Keratinocyte (primary cell): ENCODE measurements around the gene SNCG. TPM values are rescaled to one million over a fixed set of nuclear protein-coding genes. Genes with fewer than 3 reads are reported as not detected.
"Not testable (repeated sequence)": the region's sequence is repeated elsewhere in the genome, so short reads cannot be mapped to it uniquely, and the experiment has no call there.

Experiments
- DNase-seq: peaks from one replicate; pipeline ENCODE4 v3.0.0-alpha.2; 2011; ENCODE audit warnings: low read depth, missing footprints, low spot score
- FAIRE-seq: peaks from 2 replicates; lab custom pipeline; 2011; peaks lifted over from hg19 to GRCh38; lab: Jason Lieb, UNC
- H2AFZ ChIP-seq: 2 replicates; pipeline ENCODE4 v1.6.0; 2012; ENCODE audit warnings: low read length, control low read depth, inconsistent platforms; ENCODE audit not compliant: control insufficient read depth
- H3K27ac ChIP-seq: 2 replicates; pipeline ENCODE4 v1.5.1; 2011; ENCODE audit warnings: low read length; ENCODE audit not compliant: control insufficient read depth, insufficient read depth
- H3K27me3 ChIP-seq: 3 replicates; pipeline ENCODE4 v1.6.0; 2011; ENCODE audit warnings: low read length; ENCODE audit not compliant: control insufficient read depth, insufficient read depth; ENCODE audit errors: extremely low read depth
- H3K36me3 ChIP-seq, 2 experiments: 2 replicates in 1 of 2; 3 replicates in 1 of 2; pipeline ENCODE4 v1.5.1; 2011; ENCODE audit warnings: low read length in 2 of 2, mild to moderate bottlenecking in 1 of 2; ENCODE audit not compliant: control insufficient read depth in 2 of 2, insufficient read depth in 2 of 2; ENCODE audit errors: extremely low read depth in 1 of 2
- H3K4me1 ChIP-seq: 3 replicates; pipeline ENCODE4 v1.5.1; 2011; ENCODE audit warnings: low read length; ENCODE audit not compliant: control insufficient read depth, insufficient read depth; ENCODE audit errors: extremely low read depth
- H3K4me2 ChIP-seq: 3 replicates; pipeline ENCODE4 v1.6.0; 2011; ENCODE audit warnings: low read depth, low read length; ENCODE audit not compliant: control insufficient read depth, insufficient read depth; ENCODE audit errors: extremely low read depth
- H3K4me3 ChIP-seq, 3 experiments: fragments of 200-600 bp in 1 of 3; sonication (generic) in 1 of 3; 2 replicates in 2 of 3; 3 replicates in 1 of 3; pipeline ENCODE4 v1.5.1; 2011 to 2016; ENCODE audit warnings: low read length in 3 of 3, mild to moderate bottlenecking in 3 of 3, control low read depth in 2 of 3, inconsistent platforms in 1 of 3, low read depth in 1 of 3, mixed read lengths in 1 of 3, mixed run types in 1 of 3, moderate library complexity in 1 of 3; ENCODE audit not compliant: control insufficient read depth in 2 of 3, insufficient read depth in 2 of 3; ENCODE audit errors: extremely low read depth in 1 of 3
- H3K79me2 ChIP-seq: 2 replicates; pipeline ENCODE4 v1.6.0; 2012; ENCODE audit warnings: low read length; ENCODE audit not compliant: control insufficient read depth, insufficient read depth
- H3K9ac ChIP-seq: 3 replicates; pipeline ENCODE4 v1.6.0; 2011; ENCODE audit warnings: low read length; ENCODE audit not compliant: control insufficient read depth, insufficient read depth; ENCODE audit errors: extremely low read depth
- H3K9me1 ChIP-seq: 3 replicates; pipeline ENCODE4 v1.6.0; 2011; ENCODE audit warnings: low read length; ENCODE audit not compliant: control insufficient read depth, insufficient read depth; ENCODE audit errors: extremely low read depth
- H3K9me3 ChIP-seq: 2 replicates; pipeline ENCODE4 v1.5.1; 2012; ENCODE audit warnings: low read depth, low read length; ENCODE audit not compliant: control insufficient read depth
- H4K20me1 ChIP-seq: 3 replicates; pipeline ENCODE4 v1.6.0; 2011; ENCODE audit warnings: low read length; ENCODE audit not compliant: control insufficient read depth, insufficient read depth; ENCODE audit errors: extremely low read depth
- EZH2 ChIP-seq: IDR thresholded peaks from one replicate; pipeline ENCODE4 v1.6.1; 2012; ENCODE audit warnings: inconsistent platforms, mild to moderate bottlenecking, low read length, moderate library complexity
- dilution Hi-C: fragments of 300-500 bp; cut with MboI; formaldehyde crosslinking; loops from one replicate; pipeline ENCODE4 v1.7.0; 2020; ENCODE audit warnings: low sequenced_read_pairs; ENCODE audit not compliant: extremely low pct_ligation_motif_present
- polyA plus RNA-seq, 5 experiments: library from polyadenylated mRNA; depleted of rRNA in 3 of 5; stranded (reverse) in 3 of 5; stranded (forward) in 1 of 5; unstranded in 1 of 5; fragments of >200 nt; gene quantifications; 1 replicate in 1 of 5; 2 replicates in 3 of 5; 3 replicates in 1 of 5; pipeline versions ENCODE4 v1.2.1 to v1.2.3, GENCODE V29; 2011 to 2012; ENCODE audit warnings: missing spikeins in 2 of 5, low read depth in 1 of 5, low replicate concordance in 1 of 5
- TF ChIP-seq, protein P1 (sequence below), 3 experiments: IDR thresholded peaks in 1 of 3; conservative IDR thresholded peaks in 1 of 3; optimal IDR thresholded peaks in 1 of 3; 2 replicates in 2 of 3; 3 replicates in 1 of 3; pipeline versions ENCODE3 to v1.5.1; 2011; ENCODE audit warnings: low read length in 3 of 3, mild to moderate bottlenecking in 3 of 3, moderate library complexity in 2 of 3, control low read depth in 1 of 3, inconsistent platforms in 1 of 3; ENCODE audit not compliant: insufficient read depth in 2 of 3; ENCODE audit errors: extremely low read depth in 1 of 3

SNCG gene
- polyA plus RNA-seq, 1 donor (not counting 4 experiments of a cell fraction or from before 2014, with no cell fraction given): 6.8 TPM

DNA sequence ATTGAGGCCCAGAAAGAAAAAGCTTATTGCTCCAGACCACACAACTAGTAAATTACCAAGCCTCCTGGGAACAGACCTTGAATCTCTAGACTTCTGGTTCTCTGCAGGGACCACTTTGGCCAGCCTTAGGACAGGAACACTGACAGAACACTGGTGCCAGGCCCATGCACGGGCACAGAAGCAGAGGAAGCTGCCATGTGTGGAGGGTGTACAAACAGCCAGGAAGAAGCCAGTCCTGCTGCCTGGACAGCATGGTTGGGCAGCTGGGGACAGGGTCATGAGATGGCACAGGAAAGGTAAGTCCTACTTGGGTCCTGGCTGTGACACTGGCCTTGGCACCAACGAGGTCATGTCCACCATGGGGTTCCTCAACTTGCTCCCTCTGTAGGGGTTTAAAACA, 20.1 kb upstream of the SNCG start:
- Histone ChIP-seq H3K4me2 (no peak overlapping the region), H3K36me3 (peaks cover 7% of the 10 kb centered on the region in 2 experiments), H4K20me1 (no peaks in the 10 kb centered on the region), H3K4me1 (no peaks in the 10 kb centered on the region), H3K9me3 (no peaks in the 10 kb centered on the region), H3K27ac (no peak overlapping the region), H3K79me2 (no peaks in the 10 kb centered on the region), H2AFZ (no peak overlapping the region), H3K9me1 (no peaks in the 10 kb centered on the region), H3K9ac (no peak overlapping the region), H3K27me3 (no peaks in the 10 kb centered on the region), H3K4me3 (no peak overlapping the region)
- no peak for TF ChIP-seq EZH2
- FAIRE-seq (no peak), DNase-seq (no peak)
- dilution Hi-C loops: no loop called here

DNA sequence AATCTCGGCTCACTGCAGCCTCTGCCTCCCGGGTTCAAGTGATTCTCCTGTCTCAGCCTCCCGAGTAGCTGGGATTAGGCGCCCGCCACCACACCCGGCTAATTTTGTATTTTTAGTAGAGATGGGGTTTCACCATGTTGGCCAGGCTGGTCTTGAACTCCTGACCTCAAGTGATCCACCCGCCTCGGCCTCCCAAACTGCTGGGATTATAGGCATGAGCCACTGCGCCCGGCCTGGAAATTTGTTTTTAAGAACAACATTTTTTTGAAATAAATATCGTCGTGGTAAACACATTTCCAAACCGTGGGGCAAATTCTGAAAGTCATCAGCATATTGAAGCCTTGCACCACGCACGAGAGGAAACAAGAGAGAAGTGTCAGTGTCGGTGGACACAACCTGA, 18.3 kb upstream of the SNCG start:
- DNase-seq, H3K9me3 ChIP-seq, H2AFZ ChIP-seq, H3K9me1 ChIP-seq, H3K4me2 ChIP-seq, dilution Hi-C loops, H3K4me1 ChIP-seq, H3K27me3 ChIP-seq, H4K20me1 ChIP-seq, H3K4me3 ChIP-seq, H3K36me3 ChIP-seq, FAIRE-seq, H3K27ac ChIP-seq, H3K9ac ChIP-seq, H3K79me2 ChIP-seq: not testable (repeated sequence)

DNA sequence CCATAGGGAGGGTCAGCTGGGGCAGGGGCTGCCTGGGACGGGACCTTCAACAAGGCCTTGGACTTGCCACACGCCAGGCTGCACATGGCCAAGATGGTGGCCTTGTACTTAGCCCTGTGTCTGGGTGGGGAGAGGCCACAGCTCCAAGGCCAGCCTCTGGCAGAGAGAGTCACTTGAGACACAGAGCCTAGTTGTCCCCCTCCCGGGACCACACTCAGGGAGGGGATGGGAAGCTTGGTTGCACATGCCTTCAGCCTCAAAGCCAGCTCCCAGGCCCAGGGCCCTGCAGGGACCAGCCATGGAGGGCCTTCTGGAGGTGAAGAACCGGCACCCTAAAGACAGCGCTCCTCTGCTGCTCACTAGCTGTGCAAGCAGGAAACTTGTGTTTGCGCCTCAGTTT, 17.7 kb upstream of the SNCG start:
- TF ChIP-seq, protein P1, sequence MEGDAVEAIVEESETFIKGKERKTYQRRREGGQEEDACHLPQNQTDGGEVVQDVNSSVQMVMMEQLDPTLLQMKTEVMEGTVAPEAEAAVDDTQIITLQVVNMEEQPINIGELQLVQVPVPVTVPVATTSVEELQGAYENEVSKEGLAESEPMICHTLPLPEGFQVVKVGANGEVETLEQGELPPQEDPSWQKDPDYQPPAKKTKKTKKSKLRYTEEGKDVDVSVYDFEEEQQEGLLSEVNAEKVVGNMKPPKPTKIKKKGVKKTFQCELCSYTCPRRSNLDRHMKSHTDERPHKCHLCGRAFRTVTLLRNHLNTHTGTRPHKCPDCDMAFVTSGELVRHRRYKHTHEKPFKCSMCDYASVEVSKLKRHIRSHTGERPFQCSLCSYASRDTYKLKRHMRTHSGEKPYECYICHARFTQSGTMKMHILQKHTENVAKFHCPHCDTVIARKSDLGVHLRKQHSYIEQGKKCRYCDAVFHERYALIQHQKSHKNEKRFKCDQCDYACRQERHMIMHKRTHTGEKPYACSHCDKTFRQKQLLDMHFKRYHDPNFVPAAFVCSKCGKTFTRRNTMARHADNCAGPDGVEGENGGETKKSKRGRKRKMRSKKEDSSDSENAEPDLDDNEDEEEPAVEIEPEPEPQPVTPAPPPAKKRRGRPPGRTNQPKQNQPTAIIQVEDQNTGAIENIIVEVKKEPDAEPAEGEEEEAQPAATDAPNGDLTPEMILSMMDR (optimal IDR thresholded peaks at IDR 0.05 in 1 of 3, IDR thresholded peaks at IDR 0.05 in 1 of 3, conservative IDR thresholded peaks at IDR 0.05 in 1 of 3; ENCODE audit: extremely low read depth in 1 of 3, insufficient read depth in 2 of 3, low read length in 3 of 3): no peak
- TF ChIP-seq EZH2: no peak

More for the DNA sequence above, 17.7 kb upstream of the SNCG start:
- no peak overlapping the region for H3K27ac ChIP-seq
- H3K4me2 ChIP-seq: no peak overlapping the region
- H4K20me1 ChIP-seq: no peaks in the 10 kb centered on the region
- FAIRE-seq (no peak), DNase-seq (no peak)
- H3K4me3 ChIP-seq: no peak overlapping the region
- no peak overlapping the region for H2AFZ ChIP-seq
- H3K9ac ChIP-seq: no peak overlapping the region
- H3K4me1 ChIP-seq: no peaks in the 10 kb centered on the region
- no peaks in the 10 kb centered on the region for H3K9me3 ChIP-seq
- H3K27me3 ChIP-seq: no peaks in the 10 kb centered on the region
- dilution Hi-C loops: no loop called here
- no peaks in the 10 kb centered on the region for H3K9me1 ChIP-seq
- H3K36me3 ChIP-seq: peaks cover 7% of the 10 kb centered on the region in 2 experiments
- H3K79me2 ChIP-seq: no peaks in the 10 kb centered on the region
